Smooth muscle cell (in vitro differentiated cells): ENCODE results near the gene MST1R. TPM values are rescaled to one million over a fixed set of nuclear protein-coding genes. Genes with fewer than 3 reads are reported as not detected.

Source experiments
- DNase-seq: peaks from one replicate; lab custom pipeline; 2025; ENCODE audit not compliant: unreplicated experiment; lab: John Stamatoyannopoulos, UW
- H2AFZ ChIP-seq: fragments of 200-600 bp; sonication (generic); 2 replicates; pipeline ENCODE4 v1.6.0; 2016; ENCODE audit warnings: antibody characterized with exemption, low read depth, mild to moderate bottlenecking
- H3F3A ChIP-seq: fragments of 200-600 bp; sonication (generic); 2 replicates; pipeline ENCODE4 v1.6.0; 2017; ENCODE audit warnings: antibody characterized with exemption, low read depth
- H3K27ac ChIP-seq: fragments of 200-600 bp; sonication (generic); 2 replicates; pipeline ENCODE4 v1.5.1; 2016; ENCODE audit warnings: low read depth, mild to moderate bottlenecking
- H3K27me3 ChIP-seq: fragments of 200-600 bp; sonication (generic); 2 replicates; pipeline ENCODE4 v1.6.1; 2016; ENCODE audit warnings: low read depth, mild to moderate bottlenecking
- H3K36me3 ChIP-seq: fragments of 200-600 bp; sonication (generic); 2 replicates; pipeline ENCODE4 v1.5.1; 2016; ENCODE audit warnings: low read depth
- H3K4me1 ChIP-seq: fragments of 200-600 bp; sonication (generic); 2 replicates; pipeline ENCODE4 v1.5.1; 2016; ENCODE audit warnings: low read depth
- H3K4me2 ChIP-seq: fragments of 200-600 bp; sonication (generic); 2 replicates; pipeline ENCODE4 v1.6.0; 2016; ENCODE audit warnings: mild to moderate bottlenecking
- H3K4me3 ChIP-seq: fragments of 200-600 bp; sonication (generic); 2 replicates; pipeline ENCODE4 v1.5.1; 2016; ENCODE audit warnings: mild to moderate bottlenecking
- H3K79me2 ChIP-seq: fragments of 200-600 bp; sonication (generic); 2 replicates; pipeline ENCODE4 v1.6.0; 2016; ENCODE audit warnings: low read depth, mild to moderate bottlenecking
- H3K9ac ChIP-seq: fragments of 200-600 bp; sonication (generic); 2 replicates; pipeline ENCODE4 v1.6.0; 2016; ENCODE audit warnings: low read depth
- H3K9me3 ChIP-seq: fragments of 200-600 bp; sonication (generic); replicated peaks from 2 replicates; pipeline ENCODE4 v1.5.1; 2016; ENCODE audit warnings: low read depth
- H4K20me1 ChIP-seq: fragments of 200-600 bp; sonication (generic); 2 replicates; pipeline ENCODE4 v1.6.0; 2016; ENCODE audit warnings: low read depth
- WGBS: methylation state at CpG from one replicate; pipeline ENCODE4 v1.1.7; 2016; ENCODE audit warnings: low lambda C conversion rate; 5-methylcytosine and 5-hydroxymethylcytosine counted together
- polyA plus RNA-seq: library from polyadenylated mRNA; unstranded; fragments of >200 nt; fragmentation: Nextera tagmentation; extraction: Ambion mirVana; gene quantifications from 2 replicates; pipeline ENCODE4 v1.2.1, GENCODE V29; 2016
- total RNA-seq: library from RNA; depleted of rRNA; stranded (reverse); fragments of >200 nt; gene quantifications from 2 replicates; pipeline ENCODE4 v1.2.3, GENCODE V29; 2014
- TF ChIP-seq, protein P1 (sequence below): fragments of 200-600 bp; sonication (generic); IDR thresholded peaks from 2 replicates; pipeline ENCODE4 v1.5.1; 2017; ENCODE audit warnings: borderline replicate concordance, mild to moderate bottlenecking, antibody characterized with exemption; ENCODE audit not compliant: insufficient read depth, poor library complexity, severe bottlenecking

MST1R gene
- total and polyA plus RNA-seq, 2 experiments from 2014 or later = 0.59 to 0.63 TPM

DNA sequence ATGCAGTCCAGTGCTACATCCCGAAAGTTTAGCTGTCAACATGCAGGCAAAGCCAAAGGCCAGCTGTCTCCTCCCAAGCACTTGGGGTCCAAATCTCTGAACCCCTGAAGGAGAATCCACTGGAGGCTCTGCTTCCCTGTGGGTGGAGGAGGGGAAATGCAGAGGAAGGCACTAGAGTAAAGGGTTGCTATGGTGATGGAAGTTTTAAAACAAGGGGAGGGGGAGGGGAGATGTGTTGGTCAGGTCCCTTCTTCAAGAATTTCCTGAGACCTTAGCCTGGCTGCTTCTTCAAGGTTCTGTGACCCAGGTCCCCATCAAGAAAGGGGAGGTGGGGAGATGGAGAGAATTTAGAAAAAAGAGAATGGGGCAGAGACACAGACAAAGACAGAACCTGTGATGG lies 36.3 kb downstream of the MST1R start:
- DNase-seq = no peak
- no peaks in the 10 kb centered on the region for H3K79me2 ChIP-seq
- no peaks in the 10 kb centered on the region for H4K20me1 ChIP-seq
- no peak overlapping the region for H3K9ac ChIP-seq
- TF ChIP-seq, protein P1, sequence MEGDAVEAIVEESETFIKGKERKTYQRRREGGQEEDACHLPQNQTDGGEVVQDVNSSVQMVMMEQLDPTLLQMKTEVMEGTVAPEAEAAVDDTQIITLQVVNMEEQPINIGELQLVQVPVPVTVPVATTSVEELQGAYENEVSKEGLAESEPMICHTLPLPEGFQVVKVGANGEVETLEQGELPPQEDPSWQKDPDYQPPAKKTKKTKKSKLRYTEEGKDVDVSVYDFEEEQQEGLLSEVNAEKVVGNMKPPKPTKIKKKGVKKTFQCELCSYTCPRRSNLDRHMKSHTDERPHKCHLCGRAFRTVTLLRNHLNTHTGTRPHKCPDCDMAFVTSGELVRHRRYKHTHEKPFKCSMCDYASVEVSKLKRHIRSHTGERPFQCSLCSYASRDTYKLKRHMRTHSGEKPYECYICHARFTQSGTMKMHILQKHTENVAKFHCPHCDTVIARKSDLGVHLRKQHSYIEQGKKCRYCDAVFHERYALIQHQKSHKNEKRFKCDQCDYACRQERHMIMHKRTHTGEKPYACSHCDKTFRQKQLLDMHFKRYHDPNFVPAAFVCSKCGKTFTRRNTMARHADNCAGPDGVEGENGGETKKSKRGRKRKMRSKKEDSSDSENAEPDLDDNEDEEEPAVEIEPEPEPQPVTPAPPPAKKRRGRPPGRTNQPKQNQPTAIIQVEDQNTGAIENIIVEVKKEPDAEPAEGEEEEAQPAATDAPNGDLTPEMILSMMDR = no peak
- H3K36me3 ChIP-seq = no peaks in the 10 kb centered on the region
- no peaks in the 10 kb centered on the region for H3F3A ChIP-seq
- H2AFZ ChIP-seq = no peak overlapping the region
- no peak overlapping the region for H3K4me3 ChIP-seq
- WGBS = 85% methylated on average over 1 of the region's 1 CpG
- no peaks in the 10 kb centered on the region for H3K9me3 ChIP-seq
- no peak overlapping the region for H3K27ac ChIP-seq
- peaks cover 54% of the 10 kb centered on the region for H3K27me3 ChIP-seq
- peaks cover 18% of the 10 kb centered on the region for H3K4me1 ChIP-seq
- no peak overlapping the region for H3K4me2 ChIP-seq

DNA sequence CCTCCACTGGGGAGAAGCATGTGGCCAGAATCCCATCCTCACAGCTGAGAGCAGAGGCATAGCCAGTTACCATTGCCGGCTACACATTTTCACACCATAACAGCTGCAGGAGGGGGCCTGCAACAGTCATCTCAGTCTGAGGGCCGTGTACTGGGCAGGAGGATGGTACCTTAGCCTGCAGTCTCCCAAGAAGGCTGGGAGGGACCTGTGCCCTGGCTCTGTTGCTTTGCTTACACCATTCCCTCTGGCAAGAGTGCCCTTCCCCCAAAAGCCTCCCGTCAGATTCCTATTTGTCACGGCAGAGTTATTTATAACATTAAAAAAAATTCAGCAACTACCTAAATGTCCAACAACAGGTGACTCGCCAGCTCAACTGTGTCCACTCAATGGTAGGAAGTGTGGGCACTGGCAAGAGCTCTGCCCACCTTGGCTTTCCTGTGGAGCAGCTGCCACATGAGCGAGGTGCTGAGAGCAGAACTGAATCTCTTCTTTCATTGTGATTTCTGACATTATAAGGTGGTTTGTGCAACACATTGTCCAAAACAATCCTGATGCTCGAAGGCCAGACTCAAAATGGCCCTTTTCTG lies 38.4 kb downstream of the MST1R start:
- Histone ChIP-seq H3F3A (no peaks in the 10 kb centered on the region), H4K20me1 (no peaks in the 10 kb centered on the region), H3K36me3 (no peaks in the 10 kb centered on the region), H3K27ac (no peak overlapping the region), H3K4me3 (no peak overlapping the region), H3K79me2 (no peaks in the 10 kb centered on the region), H2AFZ (no peak overlapping the region), H3K4me1 (peaks cover 18% of the 10 kb centered on the region), H3K27me3 (peaks cover 36% of the 10 kb centered on the region), H3K4me2 (no peak overlapping the region), H3K9me3 (no peaks in the 10 kb centered on the region), H3K9ac (no peak overlapping the region)
- TF ChIP-seq, protein P1 = no peak
- WGBS = 84% methylated on average over 7 of the region's 7 CpGs
- no peak for DNase-seq

DNA sequence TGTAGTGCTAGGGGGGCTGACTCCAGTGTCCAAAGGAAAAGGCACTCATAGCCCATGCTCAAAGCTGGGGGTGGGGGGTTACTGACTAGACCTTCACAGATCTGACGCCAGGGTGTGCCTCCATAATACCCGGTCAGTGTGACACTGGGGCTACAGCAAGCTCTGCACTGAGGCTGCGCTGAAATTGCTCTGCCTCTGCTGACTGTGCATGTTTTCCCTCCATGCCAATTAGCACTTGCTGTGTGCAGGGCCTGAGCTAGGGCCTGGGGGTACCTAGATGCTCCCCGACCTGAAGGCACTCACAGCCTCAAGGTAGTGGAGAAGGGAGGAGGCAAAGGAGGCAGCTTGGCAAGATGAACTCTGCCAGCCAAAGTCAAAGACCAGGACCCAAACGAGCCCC lies 39.2 kb downstream of the MST1R start:
- Histone ChIP-seq H3K79me2 (no peaks in the 10 kb centered on the region), H3K27me3 (peaks cover 28% of the 10 kb centered on the region), H3K4me1 (peaks cover 16% of the 10 kb centered on the region), H4K20me1 (no peaks in the 10 kb centered on the region), H3K4me2 (no peak overlapping the region), H2AFZ (no peak overlapping the region), H3F3A (no peaks in the 10 kb centered on the region), H3K9me3 (no peaks in the 10 kb centered on the region), H3K27ac (no peak overlapping the region), H3K36me3 (no peaks in the 10 kb centered on the region), H3K4me3 (no peak overlapping the region), H3K9ac (no peak overlapping the region)
- 77% methylated on average over 5 of the region's 5 CpGs for WGBS
- DNase-seq = no peak
- TF ChIP-seq, protein P1 = no peak
